Heart left ventricle (tissue), 13 donors: ENCODE data around the gene CEP63.

Source experiments
- CTCF ChIP-seq, 12 donors: fragments of 200-600 bp; sonication (generic) in 4 of 12; IDR thresholded peaks; one replicate each; pipeline versions ENCODE4 v1.5.0 to v1.8.0; 2018 to 2022; ENCODE audit warnings: antibody characterized with exemption in 12 of 12, mild to moderate bottlenecking in 5 of 12
- POLR2A ChIP-seq, 2 donors: fragments of 450-650 bp; IDR thresholded peaks; one replicate each; pipeline ENCODE4 v1.6.1; 2017; ENCODE audit warnings: antibody characterized with exemption in 2 of 2, mild to moderate bottlenecking in 2 of 2, moderate library complexity in 2 of 2
- donor health status: ischemic (EF 13 %, LVEDD 7.1; RV severe dilation, severe dysfunction).
- donor health status: DM: no; HTN: yes; CAD: no.
- donor health status: DM: no; HTN: no; CAD: no.
- donor health status: ischemic (EF 25% LVEDD 6.9; RV normal size, moderate dysfunction).
- donor health status: ischemic (EF 25% LVEDD 5.7; RV mildly dilated, moderate dysfunction).
- donor health status: ischemic (EF 35%, LVEDD 5.7; RV mildly dilated, moderate dysfunction).
- donor health status: nonischemic (EF 11% LVEDD 7.7; RV severe dilation, severe dysfunction).
- donor health status: DM: yes; HTN: yes; CAD: no.
- donor health status: PGD.
- donor health status: ischemic (EF 29% LVEDD 5.4; RV normal size, mild dysfunction).
- donor health status: nonischemic (EF 23%, LVEDD 6.1; RV moderate dilation, normal function).

- no peak for TF ChIP-seq CTCF (IDR thresholded peaks at IDR 0.05)
- no peak for TF ChIP-seq POLR2A (IDR thresholded peaks at IDR 0.05)
These were observed 3.2 kb upstream of the CEP63 start for GRCh38 chr3:134482622-134483021.
